Tibial artery (tissue), 4 donors: ENCODE results near the gene SCART1.
"Not testable (repeated sequence)": the region's sequence is repeated elsewhere in the genome, so short reads cannot be mapped to it uniquely, and the experiment has no call there.

ENCODE experiments used
- DNase-seq, 2 donors: peaks; one replicate each; pipeline ENCODE4 v3.0.0-alpha.2; 2019
- H3K27ac ChIP-seq, 2 donors: fragments of 200-600 bp; sonication (generic) in 1 of 2; 1 replicate in 1 of 2; 2 replicates in 1 of 2; pipeline ENCODE4 v1.5.1; 2018 to 2019; ENCODE audit warnings: mild to moderate bottlenecking in 1 of 2
- H3K27me3 ChIP-seq, 2 donors: fragments of 200-600 bp; sonication (generic) in 1 of 2; one replicate each; pipeline versions ENCODE4 v1.5.1 to v1.6.0; 2016 to 2019
- H3K36me3 ChIP-seq, 3 donors: fragments of 200-600 bp; sonication (generic) in 2 of 3; one replicate each; pipeline ENCODE4 v1.5.1; 2016 to 2019; ENCODE audit warnings: mild to moderate bottlenecking in 2 of 3
- H3K4me1 ChIP-seq, 4 donors: fragments of 200-600 bp; sonication (generic) in 2 of 4; 1 replicate in 3 of 4; 2 replicates in 1 of 4; pipeline ENCODE4 v1.5.1; 2016 to 2019
- H3K4me3 ChIP-seq, 2 donors: fragments of 200-600 bp; sonication (generic) in 1 of 2; 1 replicate in 1 of 2; 2 replicates in 1 of 2; pipeline ENCODE4 v1.5.1; 2018 to 2019; ENCODE audit warnings: mild to moderate bottlenecking in 2 of 2
- H3K9me3 ChIP-seq, 3 donors: fragments of 200-600 bp; sonication (generic) in 1 of 3; one replicate each; pipeline ENCODE4 v1.5.1; 2016 to 2019
- intact Hi-C: fragments of 100-400 bp; cut with DNase I; formaldehyde crosslinking; loops from one replicate; pipeline ENCODE4 v1.15.0; 2023; ENCODE audit warnings: low total_unique reads
- TF ChIP-seq, protein P1 (sequence below), 2 experiments: fragments of 200-600 bp in 1 of 2; fragments of 450-650 bp in 1 of 2; IDR thresholded peaks; one replicate each; pipeline ENCODE4 v1.5.1; 2017 to 2019; ENCODE audit warnings: antibody characterized with exemption in 2 of 2, mild to moderate bottlenecking in 1 of 2, moderate library complexity in 1 of 2

The SCART1 gene

DNA sequence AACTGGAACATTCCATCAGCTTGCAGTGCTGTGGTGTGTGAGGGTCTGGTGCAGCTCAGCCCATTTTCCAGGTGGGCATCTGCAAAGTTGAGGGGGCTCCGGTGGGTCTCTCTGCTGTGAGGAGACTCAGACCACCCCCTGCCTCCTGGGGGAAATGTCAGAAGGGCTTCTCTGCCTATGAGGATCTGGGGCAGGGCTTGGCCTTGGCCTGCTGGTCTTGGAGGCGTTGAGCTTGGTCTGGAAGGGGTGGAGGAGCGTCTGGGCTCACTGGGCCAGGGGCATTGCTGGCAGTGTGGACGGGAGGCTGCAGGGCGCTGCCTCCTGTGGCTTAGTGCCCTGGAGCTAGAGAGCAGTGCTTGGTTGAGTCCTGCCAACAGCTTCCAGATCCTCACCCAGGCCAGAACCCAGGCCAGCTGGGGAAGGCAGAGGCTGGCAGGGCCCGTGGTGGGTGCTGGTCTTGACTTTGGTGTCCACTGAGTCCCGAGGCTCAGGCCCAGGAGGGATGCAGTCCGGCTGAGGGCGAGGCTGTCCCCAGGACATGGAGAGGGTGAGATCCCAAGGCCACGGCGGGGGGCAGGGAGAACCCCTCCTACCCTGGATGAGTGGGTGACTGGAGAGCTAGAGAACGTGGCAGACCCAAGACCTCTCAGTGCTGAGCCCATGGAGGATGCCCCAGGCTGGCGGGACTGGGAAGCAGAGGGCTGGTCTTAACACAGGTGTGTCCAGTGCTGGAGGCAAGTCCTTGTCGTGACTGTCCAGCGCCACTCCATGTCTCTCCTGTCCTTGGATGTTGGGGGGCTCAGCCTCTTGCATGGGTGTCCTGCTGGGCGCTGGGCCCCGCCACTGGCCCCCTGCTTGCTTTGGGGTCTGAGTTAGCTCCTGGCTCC lies 32.2 kb upstream of the SCART1 start:
- Histone ChIP-seq H3K27ac (no peak overlapping the region), H3K4me1 (peaks cover 0 to 14% (median 10%) of the 10 kb centered on the region in 4 donors), H3K27me3 (peaks cover 0 to 55% of the 10 kb centered on the region in 2 donors), H3K9me3 (no peaks in the 10 kb centered on the region), H3K36me3 (peaks cover 22 to 39% (median 28%) of the 10 kb centered on the region in 3 donors), H3K4me3 (no peak overlapping the region)
- TF ChIP-seq, protein P1, sequence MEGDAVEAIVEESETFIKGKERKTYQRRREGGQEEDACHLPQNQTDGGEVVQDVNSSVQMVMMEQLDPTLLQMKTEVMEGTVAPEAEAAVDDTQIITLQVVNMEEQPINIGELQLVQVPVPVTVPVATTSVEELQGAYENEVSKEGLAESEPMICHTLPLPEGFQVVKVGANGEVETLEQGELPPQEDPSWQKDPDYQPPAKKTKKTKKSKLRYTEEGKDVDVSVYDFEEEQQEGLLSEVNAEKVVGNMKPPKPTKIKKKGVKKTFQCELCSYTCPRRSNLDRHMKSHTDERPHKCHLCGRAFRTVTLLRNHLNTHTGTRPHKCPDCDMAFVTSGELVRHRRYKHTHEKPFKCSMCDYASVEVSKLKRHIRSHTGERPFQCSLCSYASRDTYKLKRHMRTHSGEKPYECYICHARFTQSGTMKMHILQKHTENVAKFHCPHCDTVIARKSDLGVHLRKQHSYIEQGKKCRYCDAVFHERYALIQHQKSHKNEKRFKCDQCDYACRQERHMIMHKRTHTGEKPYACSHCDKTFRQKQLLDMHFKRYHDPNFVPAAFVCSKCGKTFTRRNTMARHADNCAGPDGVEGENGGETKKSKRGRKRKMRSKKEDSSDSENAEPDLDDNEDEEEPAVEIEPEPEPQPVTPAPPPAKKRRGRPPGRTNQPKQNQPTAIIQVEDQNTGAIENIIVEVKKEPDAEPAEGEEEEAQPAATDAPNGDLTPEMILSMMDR (IDR thresholded peaks at IDR 0.05), result no peak
- intact Hi-C loops, result no loop called here
- peak in 1 of 2 donors; percentile 59 for DNase-seq

- DNase-seq, result no peak
- no peak overlapping the region for H3K27ac ChIP-seq
- intact Hi-C loops, result no loop called here
Measured at GRCh38 chr10:133422223-133422806, 31.4 kb upstream of the SCART1 start.

DNA sequence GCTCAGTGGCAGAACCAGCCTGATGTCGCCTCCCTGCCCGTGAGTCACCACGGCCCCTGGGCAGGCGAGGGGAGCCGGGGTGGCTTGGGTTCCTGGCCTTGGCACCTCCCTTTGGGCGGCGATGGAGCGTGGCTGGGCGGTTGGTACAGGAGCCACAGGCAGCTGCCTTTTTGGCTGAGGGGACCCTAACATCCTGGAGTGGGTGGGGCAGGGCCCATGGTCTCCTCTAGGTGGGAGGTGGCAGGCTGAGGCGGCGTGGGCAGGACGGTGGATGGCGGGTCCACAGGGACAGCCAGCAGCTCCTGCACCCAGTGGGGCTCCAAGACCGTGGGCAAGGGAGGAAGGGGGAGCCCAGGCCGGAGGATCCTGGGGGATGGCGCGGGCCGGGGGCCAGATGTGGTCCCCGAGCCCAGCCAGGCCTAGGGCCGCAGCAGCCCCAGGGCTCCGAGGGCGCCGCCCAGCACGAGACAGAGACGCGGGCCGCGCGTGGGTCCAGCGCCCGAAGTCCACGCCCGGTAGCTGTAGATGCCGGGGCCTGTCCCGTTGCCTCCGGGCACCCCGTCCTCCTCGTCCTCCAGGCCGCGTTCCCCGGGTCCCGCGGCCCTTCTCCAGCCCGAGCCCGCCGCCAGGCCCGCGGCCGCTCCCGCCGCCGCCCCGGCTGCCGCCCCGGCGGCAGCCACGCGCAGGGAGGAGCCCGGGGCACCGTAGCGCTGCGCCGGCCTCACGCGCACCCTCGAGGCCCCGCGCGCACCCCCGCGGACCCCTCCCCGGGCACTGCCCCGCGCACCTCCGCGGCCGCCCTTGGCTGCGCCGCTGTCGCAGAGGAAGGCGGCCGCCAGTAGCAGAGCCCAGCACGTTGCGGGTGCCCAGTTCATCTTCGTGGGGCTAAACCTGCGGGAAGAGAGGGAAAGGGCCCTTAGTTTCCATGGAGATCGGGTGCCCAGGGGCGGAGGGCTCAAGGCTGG lies 30.7 kb upstream of the SCART1 start:
- Histone ChIP-seq H3K27me3 (peaks cover 0 to 55% of the 10 kb centered on the region in 2 donors), H3K27ac (no peak overlapping the region), H3K4me1 (peaks cover 0 to 14% (median 10%) of the 10 kb centered on the region in 4 donors), H3K4me3 (no peak overlapping the region), H3K9me3 (no peaks in the 10 kb centered on the region), H3K36me3 (peaks cover 22 to 36% (median 25%) of the 10 kb centered on the region in 3 donors)
- intact Hi-C loops, result no loop called here
- TF ChIP-seq, protein P1 (IDR thresholded peaks at IDR 0.05), result no peak
- peak in 1 of 2 donors; percentile 64 for DNase-seq

More at GRCh38 chr10:133422223-133422806, 31.4 kb upstream of the SCART1 start:
- TF ChIP-seq, protein P1 (IDR thresholded peaks at IDR 0.05), result no peak
- H3K9me3 ChIP-seq, result no peaks in the 10 kb centered on the region
- peaks cover 22 to 39% (median 28%) of the 10 kb centered on the region in 3 donors for H3K36me3 ChIP-seq
- peaks cover 0 to 55% of the 10 kb centered on the region in 2 donors for H3K27me3 ChIP-seq
- H3K4me1 ChIP-seq, result peaks cover 0 to 14% (median 10%) of the 10 kb centered on the region in 4 donors
- H3K4me3 ChIP-seq, result no peak overlapping the region

- DNase-seq, H3K4me3 ChIP-seq, H3K9me3 ChIP-seq, H3K27ac ChIP-seq, intact Hi-C loops: not testable (repeated sequence)
- Histone ChIP-seq H3K27me3 (peaks cover 0 to 45% of the 10 kb centered on the region in 2 donors), H3K4me1 (peaks cover 0 to 14% (median 10%) of the 10 kb centered on the region in 4 donors), H3K36me3 (peaks cover 16 to 26% (median 18%) of the 10 kb centered on the region in 3 donors)
Measured at GRCh38 chr10:133424102-133424501, 29.6 kb upstream of the SCART1 start.

GRCh38 chr10:133424601-133425000 lies 29.1 kb upstream of the SCART1 start, which contains the start of gene SPRN:
SPRN (minus strand) TSS chr10:133424625; CDS start chr10:133423681, 944 bp downstream.
- H3K27me3 ChIP-seq, result peaks cover 0 to 40% of the 10 kb centered on the region in 2 donors
- intact Hi-C loops, DNase-seq, H3K9me3 ChIP-seq, H3K27ac ChIP-seq, H3K4me3 ChIP-seq: not testable (repeated sequence)
- peaks cover 11 to 21% (median 13%) of the 10 kb centered on the region in 3 donors for H3K36me3 ChIP-seq
- H3K4me1 ChIP-seq, result peaks cover 0 to 14% (median 10%) of the 10 kb centered on the region in 4 donors

DNA sequence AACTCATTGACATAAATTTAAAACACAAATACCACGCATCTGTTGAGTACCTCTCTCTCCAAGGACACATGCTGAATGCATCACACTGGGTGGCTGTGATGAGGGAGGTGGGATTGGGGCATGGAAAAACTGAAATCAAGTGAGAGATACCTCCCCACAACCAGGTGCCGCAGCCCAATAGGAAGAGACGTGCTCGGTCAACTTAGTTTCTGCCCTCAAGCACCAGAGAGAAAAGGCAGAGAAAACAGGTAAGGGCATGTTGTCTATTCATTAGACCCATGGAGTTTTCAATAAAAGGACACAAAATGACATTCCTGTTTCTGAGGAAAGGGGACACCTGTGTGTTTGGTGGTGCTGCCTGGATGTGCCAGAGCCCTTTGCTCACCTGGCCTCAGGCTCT lies 24.2 kb upstream of the SCART1 start:
- H3K4me3 ChIP-seq, H3K36me3 ChIP-seq, DNase-seq, H3K27ac ChIP-seq, H3K4me1 ChIP-seq, H3K9me3 ChIP-seq, H3K27me3 ChIP-seq, intact Hi-C loops: not testable (repeated sequence)

DNA sequence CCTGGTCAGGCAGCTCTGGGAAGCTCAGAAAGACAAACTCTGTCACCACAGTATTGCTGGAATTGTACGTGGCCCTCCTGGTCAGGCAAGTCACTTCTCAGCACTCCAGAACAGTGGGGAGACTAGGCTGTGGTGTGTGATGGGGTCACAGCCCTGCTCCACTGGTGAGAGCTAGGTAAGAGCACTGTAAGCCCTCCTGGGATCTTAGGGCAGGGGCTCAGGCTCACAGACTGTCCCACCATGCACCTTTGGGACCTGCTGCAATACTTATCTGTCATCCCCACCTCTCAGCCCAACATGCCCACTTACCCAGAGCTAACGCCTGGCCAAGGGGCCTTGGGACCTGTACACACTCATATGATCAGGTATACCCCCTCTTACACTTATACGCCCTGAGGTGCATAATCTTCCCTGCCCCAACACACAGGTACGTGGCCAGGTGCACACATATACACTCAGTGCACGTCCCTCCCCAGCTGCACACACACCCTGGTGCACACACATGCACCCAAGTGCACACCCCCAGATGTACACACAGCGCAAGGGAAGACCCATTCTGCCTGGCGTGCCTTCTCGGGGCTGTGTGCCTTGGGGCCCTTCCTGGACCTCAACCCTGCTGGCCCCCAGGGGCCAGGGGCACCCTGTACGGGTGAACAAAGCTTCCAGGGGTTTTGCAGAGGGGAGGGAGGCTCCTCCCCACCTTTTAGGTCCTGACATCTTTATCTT lies 21.7 kb upstream of the SCART1 start:
- DNase-seq, H3K4me1 ChIP-seq, H3K27me3 ChIP-seq, H3K9me3 ChIP-seq, H3K36me3 ChIP-seq, H3K4me3 ChIP-seq, H3K27ac ChIP-seq, intact Hi-C loops: not testable (repeated sequence)

DNA sequence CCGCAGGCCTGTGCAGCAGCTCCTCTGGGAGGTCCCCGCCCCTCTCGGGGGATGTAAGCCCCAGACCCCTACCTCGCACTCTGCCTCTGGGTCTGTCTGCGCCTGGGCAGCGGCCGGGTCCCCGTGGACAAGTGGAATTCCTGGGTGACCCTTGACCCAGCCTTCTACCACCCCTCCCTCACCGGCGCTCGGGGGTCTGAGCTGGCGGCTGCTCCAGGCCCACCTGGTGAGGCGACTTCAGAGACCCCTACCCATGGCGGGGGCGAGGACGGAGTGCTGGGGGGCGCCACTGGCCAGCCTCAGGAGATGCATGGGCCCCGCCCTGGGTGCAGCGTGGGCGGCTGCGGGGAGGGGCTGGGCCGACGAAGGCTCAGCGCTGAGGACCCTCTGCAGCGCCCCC lies 21.0 kb upstream of the SCART1 start:
- DNase-seq, H3K9me3 ChIP-seq, H3K27ac ChIP-seq, intact Hi-C loops, H3K27me3 ChIP-seq, H3K36me3 ChIP-seq, H3K4me1 ChIP-seq, H3K4me3 ChIP-seq: not testable (repeated sequence)
